SU-DHL-6 (cell line): ENCODE results near the gene SCUBE1.

ENCODE experiments used
- EZH2phosphoT487 ChIP-seq: fragments of 200-600 bp; sonication (generic), shearing (Covaris generic); conservative IDR thresholded peaks from 2 replicates; pipeline ENCODE4 v1.6.1; 2018; ENCODE audit warnings: mild to moderate bottlenecking, antibody characterized with exemption, low read length, moderate library complexity, mixed read lengths
- TF ChIP-seq, protein P1 (sequence below): fragments of 200-600 bp; sonication (generic); IDR thresholded peaks from one replicate; pipeline ENCODE4 v1.5.1; 2017; ENCODE audit warnings: antibody characterized with exemption, mild to moderate bottlenecking, low read length, moderate library complexity; ENCODE audit not compliant: insufficient read depth, poor library complexity, severe bottlenecking

GRCh38 chr22:43233529-43233928 lies 109.6 kb downstream of the SCUBE1 start:
- TF ChIP-seq, protein P1, sequence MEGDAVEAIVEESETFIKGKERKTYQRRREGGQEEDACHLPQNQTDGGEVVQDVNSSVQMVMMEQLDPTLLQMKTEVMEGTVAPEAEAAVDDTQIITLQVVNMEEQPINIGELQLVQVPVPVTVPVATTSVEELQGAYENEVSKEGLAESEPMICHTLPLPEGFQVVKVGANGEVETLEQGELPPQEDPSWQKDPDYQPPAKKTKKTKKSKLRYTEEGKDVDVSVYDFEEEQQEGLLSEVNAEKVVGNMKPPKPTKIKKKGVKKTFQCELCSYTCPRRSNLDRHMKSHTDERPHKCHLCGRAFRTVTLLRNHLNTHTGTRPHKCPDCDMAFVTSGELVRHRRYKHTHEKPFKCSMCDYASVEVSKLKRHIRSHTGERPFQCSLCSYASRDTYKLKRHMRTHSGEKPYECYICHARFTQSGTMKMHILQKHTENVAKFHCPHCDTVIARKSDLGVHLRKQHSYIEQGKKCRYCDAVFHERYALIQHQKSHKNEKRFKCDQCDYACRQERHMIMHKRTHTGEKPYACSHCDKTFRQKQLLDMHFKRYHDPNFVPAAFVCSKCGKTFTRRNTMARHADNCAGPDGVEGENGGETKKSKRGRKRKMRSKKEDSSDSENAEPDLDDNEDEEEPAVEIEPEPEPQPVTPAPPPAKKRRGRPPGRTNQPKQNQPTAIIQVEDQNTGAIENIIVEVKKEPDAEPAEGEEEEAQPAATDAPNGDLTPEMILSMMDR: no peak
- TF ChIP-seq EZH2phosphoT487: no peak
